Fibroblast of the aortic adventitia (primary cell): ENCODE data around the gene CAPN9. TPM values are rescaled to one million over a fixed set of nuclear protein-coding genes. Genes with fewer than 3 reads are reported as not detected.
"Not testable (repeated sequence)": the region's sequence is repeated elsewhere in the genome, so short reads cannot be mapped to it uniquely, and the experiment has no call there.

ENCODE experiments used
- DNase-seq: peaks from one replicate; pipeline ENCODE4 v3.0.0-alpha.2; 2010; ENCODE audit warnings: low read depth
- H3K4me3 ChIP-seq: 2 replicates; pipeline ENCODE4 v1.5.1; 2011; ENCODE audit warnings: low read depth, mild to moderate bottlenecking, control low read depth, low read length, moderate library complexity
- CTCF ChIP-seq: IDR thresholded peaks from 2 replicates; pipeline ENCODE4 v1.5.1; 2011; ENCODE audit warnings: mild to moderate bottlenecking, low read length, control low read depth, inconsistent platforms; ENCODE audit not compliant: insufficient read depth
- total RNA-seq: library from RNA; depleted of rRNA; stranded (reverse); fragments of >200 nt; gene quantifications from 2 replicates; pipeline ENCODE4 v1.2.3, GENCODE V29; 2012; ENCODE audit warnings: low replicate concordance

The CAPN9 gene
- not detected in 2 replicates for total RNA-seq

GRCh38 chr1:230747127-230747730 is at the start of gene CAPN9:
Gene CAPN9, plus strand, starts transcription at chr1:230747388. Its CDS starts 109 bp downstream, at chr1:230747497.
- no peak within 1 kb of the TSS for H3K4me3 ChIP-seq
- no peak for TF ChIP-seq CTCF
- no peak for DNase-seq

- no peak overlapping the region for H3K4me3 ChIP-seq
- no peak for TF ChIP-seq CTCF
- no peak for DNase-seq
Observed at GRCh38 chr1:230698130-230698529, 49.1 kb upstream of the CAPN9 start.

GRCh38 chr1:230698964-230699363 is 48.2 kb upstream of the CAPN9 start:
- H3K4me3 ChIP-seq, DNase-seq: not testable (repeated sequence)

- H3K4me3 ChIP-seq = no peak overlapping the region
- TF ChIP-seq CTCF = no peak
- DNase-seq = no peak
Observed at GRCh38 chr1:230699716-230700115, 47.5 kb upstream of the CAPN9 start.

- no peak for DNase-seq
- TF ChIP-seq CTCF = no peak
Observed at GRCh38 chr1:230700132-230700531, 47.1 kb upstream of the CAPN9 start.

GRCh38 chr1:230701434-230701833 is 45.8 kb upstream of the CAPN9 start:
- H3K4me3 ChIP-seq = no peak overlapping the region
- TF ChIP-seq CTCF = no peak
- no peak for DNase-seq

More at GRCh38 chr1:230700132-230700531, 47.1 kb upstream of the CAPN9 start:
- no peak overlapping the region for H3K4me3 ChIP-seq

- no peak overlapping the region for H3K4me3 ChIP-seq
- TF ChIP-seq CTCF = no peak
- no peak for DNase-seq
Observed at GRCh38 chr1:230701895-230702768, 45.1 kb upstream of the CAPN9 start.
